Calu3 (cell line): Measurements from ENCODE around the gene PPP1CB. TPM values are rescaled to one million over a fixed set of nuclear protein-coding genes. Genes with fewer than 3 reads are reported as not detected.

ENCODE experiments used
- BruUV-seq: library from RNA; stranded (reverse); fragments of 400-500 nt; replicated peaks from 2 replicates; lab custom pipeline; 2021; lab: Mats Ljungman, UMichigan
- CTCF ChIA-PET: fragments of 300-600 bp; sonication (Branson Sonifier 250); formaldehyde crosslinking; loops from one replicate; lab custom pipeline; 2022; ENCODE audit warnings: antibody characterized with exemption; lab: Charles Lee
- DNase-seq: peaks from one replicate; pipeline ENCODE4 v3.0.0; 2022
- H3K27ac Mint-ChIP-seq: one replicate; pipeline ENCODE4 v1.8.0; 2022; ENCODE audit warnings: mixed read lengths; ENCODE audit not compliant: unreplicated experiment
- H3K27me3 Mint-ChIP-seq: one replicate; pipeline ENCODE4 v1.8.0; 2022; ENCODE audit warnings: mixed read lengths; ENCODE audit not compliant: unreplicated experiment
- H3K36me3 Mint-ChIP-seq: one replicate; pipeline ENCODE4 v1.8.0; 2022; ENCODE audit warnings: mild to moderate bottlenecking, moderate library complexity, mixed read lengths; ENCODE audit not compliant: insufficient read depth, unreplicated experiment
- H3K4me1 Mint-ChIP-seq: one replicate; pipeline ENCODE4 v1.8.0; 2022; ENCODE audit warnings: mild to moderate bottlenecking, low read depth, mixed read lengths; ENCODE audit not compliant: unreplicated experiment
- H3K4me3 Mint-ChIP-seq: one replicate; pipeline ENCODE4 v1.8.0; 2022; ENCODE audit warnings: mild to moderate bottlenecking, low read depth, moderate library complexity, mixed read lengths; ENCODE audit not compliant: unreplicated experiment
- H3K9me3 Mint-ChIP-seq: one replicate; pipeline ENCODE4 v1.8.0; 2022; ENCODE audit warnings: low read depth, mixed read lengths; ENCODE audit not compliant: unreplicated experiment
- CTCF ChIP-seq: fragments of 200-600 bp; IDR thresholded peaks from one replicate; pipeline ENCODE4 v1.8.0; 2022; ENCODE audit warnings: antibody characterized with exemption; ENCODE audit not compliant: unreplicated experiment
- intact Hi-C: fragments of 100-400 bp; cut with micrococcal nuclease; formaldehyde crosslinking; loops from one replicate; pipeline ENCODE4 v1.10.0; 2022; ENCODE audit not compliant: unreplicated experiment
- total RNA-seq: library from RNA; stranded (reverse); gene quantifications from 2 replicates; pipeline ENCODE4 v1.2.3, GENCODE V29; 2022

PPP1CB gene
- total RNA-seq, 1 experiment from 2014 or later: 218 TPM

- Mint-ChIP-seq H3K27ac (no peak overlapping the region), H3K27me3 (no peaks in the 10 kb centered on the region), H3K4me1 (peaks cover 39% of the 10 kb centered on the region), H3K9me3 (peaks cover 4% of the 10 kb centered on the region), H3K4me3 (no peak overlapping the region), H3K36me3 (no peaks in the 10 kb centered on the region)
- intact Hi-C loops: no loop called here
- no peak for TF ChIP-seq CTCF
- CTCF ChIA-PET: no interaction called here
- BruUV-seq: no TSS peak
- no peak for DNase-seq
Observed at GRCh38 chr2:28768422-28768821, 16.8 kb downstream of the PPP1CB start.

GRCh38 chr2:28768952-28769351 lies 17.3 kb downstream of the PPP1CB start:
- BruUV-seq: no TSS peak
- H3K27me3 Mint-ChIP-seq: no peaks in the 10 kb centered on the region
- DNase-seq: no peak
- no peak for TF ChIP-seq CTCF
- no peak overlapping the region for H3K4me3 Mint-ChIP-seq
- peaks cover 39% of the 10 kb centered on the region for H3K4me1 Mint-ChIP-seq
- intact Hi-C loops: no loop called here
- H3K9me3 Mint-ChIP-seq: peaks cover 4% of the 10 kb centered on the region
- CTCF ChIA-PET: no interaction called here
- peaks cover 5% of the 10 kb centered on the region for H3K36me3 Mint-ChIP-seq
- no peak overlapping the region for H3K27ac Mint-ChIP-seq

- Mint-ChIP-seq H3K4me1 (peaks cover 37% of the 10 kb centered on the region), H3K36me3 (peaks cover 5% of the 10 kb centered on the region), H3K27me3 (no peaks in the 10 kb centered on the region), H3K9me3 (peaks cover 4% of the 10 kb centered on the region), H3K4me3 (no peak overlapping the region), H3K27ac (no peak overlapping the region)
- intact Hi-C loops: no loop called here
- CTCF ChIA-PET: no interaction called here
- no peak for TF ChIP-seq CTCF
- BruUV-seq: no TSS peak
- DNase-seq: no peak
Observed at GRCh38 chr2:28772351-28772750, 20.7 kb downstream of the PPP1CB start.

GRCh38 chr2:28776471-28776870 lies 24.8 kb downstream of the PPP1CB start:
- Mint-ChIP-seq H3K27ac (no peak overlapping the region), H3K36me3 (peaks cover 25% of the 10 kb centered on the region), H3K4me3 (no peak overlapping the region), H3K27me3 (no peaks in the 10 kb centered on the region), H3K9me3 (no peaks in the 10 kb centered on the region), H3K4me1 (peaks cover 17% of the 10 kb centered on the region)
- CTCF ChIA-PET: no interaction called here
- BruUV-seq: no TSS peak
- intact Hi-C loops: no loop called here
- no peak for DNase-seq
- TF ChIP-seq CTCF: no peak

GRCh38 chr2:28778392-28778791 lies 26.8 kb downstream of the PPP1CB start:
- CTCF ChIA-PET: no interaction called here
- no peak overlapping the region for H3K27ac Mint-ChIP-seq
- TF ChIP-seq CTCF: no peak
- H3K9me3 Mint-ChIP-seq: no peaks in the 10 kb centered on the region
- no peak overlapping the region for H3K4me3 Mint-ChIP-seq
- DNase-seq: no peak
- H3K27me3 Mint-ChIP-seq: no peaks in the 10 kb centered on the region
- intact Hi-C loops: no loop called here
- peaks cover 7% of the 10 kb centered on the region for H3K4me1 Mint-ChIP-seq
- BruUV-seq: no TSS peak
- H3K36me3 Mint-ChIP-seq: peaks cover 39% of the 10 kb centered on the region
